ENCODE data around the gene FAM53B. TPM values are rescaled to one million over a fixed set of nuclear protein-coding genes. Genes with fewer than 3 reads are reported as not detected.

Gene FAM53B
- total and polyA plus RNA-seq, 4 donors = 14.6 to 45.4 (median 18.2) TPM

GRCh38 chr10:124573726-124574455 is 170.3 kb downstream of the FAM53B start:
- no peaks in the 10 kb centered on the region for H3K4me1 ChIP-seq (ENCODE audit: control insufficient read depth in 5 of 5, insufficient read depth in 5 of 5, low read length in 5 of 5)
- H3K36me3 ChIP-seq (ENCODE audit: control insufficient read depth in 4 of 4, insufficient read depth in 4 of 4, low read length in 4 of 4) = no peaks in the 10 kb centered on the region
- H3K27me3 ChIP-seq (ENCODE audit: control insufficient read depth in 3 of 3, insufficient read depth in 3 of 3, low read length in 2 of 3) = no peaks in the 10 kb centered on the region
- DNase-seq = no peak
- H3K27ac ChIP-seq (ENCODE audit: low read depth in 1 of 2, low read length in 1 of 2) = no peak overlapping the region
- no peaks in the 10 kb centered on the region for H3K9me3 ChIP-seq (ENCODE audit: control insufficient read depth in 4 of 4, insufficient read depth in 3 of 4, low read length in 3 of 4)
- H3K9ac ChIP-seq (ENCODE audit: insufficient read depth in 1 of 2, low read length in 2 of 2) = no peak overlapping the region
- no peak overlapping the region for H3K4me3 ChIP-seq
- ATAC-seq (ENCODE audit: insufficient read depth, low FRiP score) = no peak
- 89 to 91% methylated on average over 31 of the region's 31 CpGs for WGBS, 2 donors
- TF ChIP-seq, protein P1, sequence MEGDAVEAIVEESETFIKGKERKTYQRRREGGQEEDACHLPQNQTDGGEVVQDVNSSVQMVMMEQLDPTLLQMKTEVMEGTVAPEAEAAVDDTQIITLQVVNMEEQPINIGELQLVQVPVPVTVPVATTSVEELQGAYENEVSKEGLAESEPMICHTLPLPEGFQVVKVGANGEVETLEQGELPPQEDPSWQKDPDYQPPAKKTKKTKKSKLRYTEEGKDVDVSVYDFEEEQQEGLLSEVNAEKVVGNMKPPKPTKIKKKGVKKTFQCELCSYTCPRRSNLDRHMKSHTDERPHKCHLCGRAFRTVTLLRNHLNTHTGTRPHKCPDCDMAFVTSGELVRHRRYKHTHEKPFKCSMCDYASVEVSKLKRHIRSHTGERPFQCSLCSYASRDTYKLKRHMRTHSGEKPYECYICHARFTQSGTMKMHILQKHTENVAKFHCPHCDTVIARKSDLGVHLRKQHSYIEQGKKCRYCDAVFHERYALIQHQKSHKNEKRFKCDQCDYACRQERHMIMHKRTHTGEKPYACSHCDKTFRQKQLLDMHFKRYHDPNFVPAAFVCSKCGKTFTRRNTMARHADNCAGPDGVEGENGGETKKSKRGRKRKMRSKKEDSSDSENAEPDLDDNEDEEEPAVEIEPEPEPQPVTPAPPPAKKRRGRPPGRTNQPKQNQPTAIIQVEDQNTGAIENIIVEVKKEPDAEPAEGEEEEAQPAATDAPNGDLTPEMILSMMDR (IDR thresholded peaks at IDR 0.05; ENCODE audit: control extremely low read depth, extremely low read depth) = no peak

DNA sequence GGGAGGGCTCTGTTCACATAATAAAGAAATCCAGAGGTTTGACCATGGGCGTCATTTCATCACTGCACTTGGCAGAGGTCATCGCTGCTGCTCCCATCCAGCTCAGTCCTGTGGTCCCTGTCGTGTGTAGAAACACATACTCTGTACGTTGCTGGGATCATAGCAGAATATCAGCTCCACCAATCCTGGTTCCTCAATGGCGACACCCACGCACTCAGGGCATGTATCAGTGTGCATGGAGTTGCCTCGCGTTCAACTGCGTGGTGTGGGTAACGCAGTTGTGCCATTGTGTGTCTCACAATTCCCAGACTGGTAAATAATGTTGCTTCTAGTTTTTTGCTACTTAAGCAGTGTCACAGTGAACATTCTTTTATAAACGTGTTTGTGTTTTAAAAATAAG is 171.4 kb downstream of the FAM53B start:
- Histone ChIP-seq H3K36me3 (ENCODE audit: control insufficient read depth in 4 of 4, insufficient read depth in 4 of 4, low read length in 4 of 4) (no peaks in the 10 kb centered on the region), H3K9me3 (ENCODE audit: control insufficient read depth in 4 of 4, insufficient read depth in 3 of 4, low read length in 3 of 4) (no peaks in the 10 kb centered on the region), H3K27ac (ENCODE audit: low read depth in 1 of 2, low read length in 1 of 2) (no peak overlapping the region), H3K4me1 (ENCODE audit: control insufficient read depth in 5 of 5, insufficient read depth in 5 of 5, low read length in 5 of 5) (no peaks in the 10 kb centered on the region), H3K27me3 (ENCODE audit: control insufficient read depth in 3 of 3, insufficient read depth in 3 of 3, low read length in 2 of 3) (no peaks in the 10 kb centered on the region), H3K9ac (ENCODE audit: insufficient read depth in 1 of 2, low read length in 2 of 2) (no peak overlapping the region), H3K4me3 (no peak overlapping the region)
- ATAC-seq (ENCODE audit: insufficient read depth, low FRiP score) = no peak
- TF ChIP-seq, protein P1 (IDR thresholded peaks at IDR 0.05; ENCODE audit: control extremely low read depth, extremely low read depth) = no peak
- 86 to 89% methylated on average over 11 of the region's 11 CpGs for WGBS, 2 donors
- DNase-seq = no peak

DNA sequence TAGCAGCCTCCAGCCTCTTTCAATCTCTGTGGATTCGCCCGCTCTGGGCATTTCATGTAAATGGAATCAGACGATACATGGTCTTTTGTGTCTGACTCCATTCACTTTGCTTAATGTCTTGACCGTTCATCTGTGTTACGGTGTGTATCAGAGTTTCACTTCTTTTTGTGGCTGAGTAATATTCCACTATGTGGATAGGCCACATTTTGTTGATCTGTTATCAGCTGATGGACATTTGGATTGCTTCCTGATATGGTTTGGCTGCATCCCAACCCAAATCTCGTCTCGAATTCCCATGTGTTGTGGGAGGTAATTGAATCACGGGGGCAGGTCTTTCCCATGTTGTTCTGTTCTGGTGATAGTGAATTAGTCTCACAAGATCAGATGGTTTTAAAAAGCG is 173.5 kb downstream of the FAM53B start:
- Histone ChIP-seq H3K27me3 (ENCODE audit: control insufficient read depth in 3 of 3, insufficient read depth in 3 of 3, low read length in 2 of 3) (no peaks in the 10 kb centered on the region), H3K9ac (ENCODE audit: insufficient read depth in 1 of 2, low read length in 2 of 2) (no peak overlapping the region), H3K4me1 (ENCODE audit: control insufficient read depth in 5 of 5, insufficient read depth in 5 of 5, low read length in 5 of 5) (peaks cover 0 to 3% (median 0%) of the 10 kb centered on the region in 5 donors), H3K9me3 (ENCODE audit: control insufficient read depth in 4 of 4, insufficient read depth in 3 of 4, low read length in 3 of 4) (no peaks in the 10 kb centered on the region), H3K36me3 (ENCODE audit: control insufficient read depth in 4 of 4, insufficient read depth in 4 of 4, low read length in 4 of 4) (no peaks in the 10 kb centered on the region), H3K4me3 (no peak overlapping the region), H3K27ac (ENCODE audit: low read depth in 1 of 2, low read length in 1 of 2) (no peak overlapping the region)
- WGBS, 2 donors = 85 to 90% methylated on average over 9 of the region's 9 CpGs
- no peak for DNase-seq
- TF ChIP-seq, protein P1 (IDR thresholded peaks at IDR 0.05; ENCODE audit: control extremely low read depth, extremely low read depth) = no peak
- ATAC-seq (ENCODE audit: insufficient read depth, low FRiP score) = no peak
